Body of pancreas (tissue), 4 donors: ENCODE results near the gene PSMG3. TPM values are rescaled to one million over a fixed set of nuclear protein-coding genes. Genes with fewer than 3 reads are reported as not detected.

Source experiments
- ATAC-seq: fragments of 150-250 bp; one replicate; pipeline ENCODE4 v1.9.1; 2016
- DNase-seq, 4 donors: peaks; one replicate each; pipeline ENCODE4 v3.0.0-alpha.2; 2019
- H3K27ac ChIP-seq, 4 donors: fragments of 200-600 bp; sonication (generic); 1 replicate in 3 of 4; 2 replicates in 1 of 4; pipeline versions ENCODE4 v1.5.1 to v1.6.1; 2016 to 2019; ENCODE audit warnings: mild to moderate bottlenecking in 1 of 4, mixed read lengths in 1 of 4, moderate library complexity in 1 of 4
- H3K27me3 ChIP-seq, 2 donors: fragments of 200-600 bp; sonication (generic); one replicate each; pipeline ENCODE4 v1.6.0; 2016; ENCODE audit warnings: mild to moderate bottlenecking in 1 of 2
- H3K36me3 ChIP-seq, 2 donors: fragments of 200-600 bp; sonication (generic); replicated peaks in 1 of 2; 2 replicates each; pipeline ENCODE4 v1.5.1; 2016; ENCODE audit warnings: low read depth in 2 of 2; ENCODE audit not compliant: insufficient read depth in 1 of 2
- H3K4me1 ChIP-seq: fragments of 200-600 bp; sonication (generic); one replicate; pipeline ENCODE4 v1.6.0; 2016
- H3K4me3 ChIP-seq, 2 donors: fragments of 200-600 bp; sonication (generic); 1 replicate in 1 of 2; 2 replicates in 1 of 2; pipeline ENCODE4 v1.5.1; 2016 to 2019
- H3K9me3 ChIP-seq, 3 donors: fragments of 200-600 bp; sonication (generic); 1 replicate in 2 of 3; 2 replicates in 1 of 3; pipeline ENCODE4 v1.5.1; 2016
- POLR2A ChIP-seq, 3 donors: fragments of 450-650 bp; IDR thresholded peaks; one replicate each; pipeline ENCODE4 v1.6.1; 2016; ENCODE audit warnings: antibody characterized with exemption in 3 of 3, mild to moderate bottlenecking in 2 of 3
- WGBS, 2 donors: methylation state at CpG; one replicate each; pipeline ENCODE4 v1.1.5; 2017; 5-methylcytosine and 5-hydroxymethylcytosine counted together
- intact Hi-C: fragments of 100-400 bp; cut with DNase I; formaldehyde crosslinking; loops from one replicate; pipeline ENCODE4 v1.15.1; 2023
- total RNA-seq, 2 donors: library from RNA; depleted of rRNA; stranded (reverse); fragments of >200 nt; gene quantifications; one replicate each; pipeline ENCODE4 v1.1.0, GENCODE V29; 2016
- TF ChIP-seq, protein P1 (sequence below), 7 experiments: fragments of 450-650 bp in 4 of 7; fragments of 200-600 bp in 3 of 7; sonication (generic) in 3 of 7; IDR thresholded peaks; one replicate each; pipeline ENCODE4 v1.5.1; 2016 to 2019; ENCODE audit warnings: antibody characterized with exemption in 7 of 7

Gene PSMG3
- total RNA-seq, 2 donors from 2014 or later: 34.0 to 39.6 TPM

- Histone ChIP-seq H3K27me3 (no peaks in the 10 kb centered on the region), H3K4me1 (peaks cover 25% of the 10 kb centered on the region), H3K27ac (no peak overlapping the region), H3K9me3 (no peaks in the 10 kb centered on the region), H3K4me3 (no peak overlapping the region), H3K36me3 (peaks cover 0 to 1% of the 10 kb centered on the region in 2 donors)
- ATAC-seq (no peak), DNase-seq (no peak)
- no peak for TF ChIP-seq POLR2A (IDR thresholded peaks at IDR 0.05)
- TF ChIP-seq, protein P1, sequence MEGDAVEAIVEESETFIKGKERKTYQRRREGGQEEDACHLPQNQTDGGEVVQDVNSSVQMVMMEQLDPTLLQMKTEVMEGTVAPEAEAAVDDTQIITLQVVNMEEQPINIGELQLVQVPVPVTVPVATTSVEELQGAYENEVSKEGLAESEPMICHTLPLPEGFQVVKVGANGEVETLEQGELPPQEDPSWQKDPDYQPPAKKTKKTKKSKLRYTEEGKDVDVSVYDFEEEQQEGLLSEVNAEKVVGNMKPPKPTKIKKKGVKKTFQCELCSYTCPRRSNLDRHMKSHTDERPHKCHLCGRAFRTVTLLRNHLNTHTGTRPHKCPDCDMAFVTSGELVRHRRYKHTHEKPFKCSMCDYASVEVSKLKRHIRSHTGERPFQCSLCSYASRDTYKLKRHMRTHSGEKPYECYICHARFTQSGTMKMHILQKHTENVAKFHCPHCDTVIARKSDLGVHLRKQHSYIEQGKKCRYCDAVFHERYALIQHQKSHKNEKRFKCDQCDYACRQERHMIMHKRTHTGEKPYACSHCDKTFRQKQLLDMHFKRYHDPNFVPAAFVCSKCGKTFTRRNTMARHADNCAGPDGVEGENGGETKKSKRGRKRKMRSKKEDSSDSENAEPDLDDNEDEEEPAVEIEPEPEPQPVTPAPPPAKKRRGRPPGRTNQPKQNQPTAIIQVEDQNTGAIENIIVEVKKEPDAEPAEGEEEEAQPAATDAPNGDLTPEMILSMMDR (IDR thresholded peaks at IDR 0.05): no peak
- intact Hi-C loops: no loop called here
- 90 to 94% methylated on average over 17 of the region's 17 CpGs for WGBS, 2 donors
These were observed 1.8 kb downstream of the PSMG3 start for GRCh38 chr7:1567896-1568510.

DNA sequence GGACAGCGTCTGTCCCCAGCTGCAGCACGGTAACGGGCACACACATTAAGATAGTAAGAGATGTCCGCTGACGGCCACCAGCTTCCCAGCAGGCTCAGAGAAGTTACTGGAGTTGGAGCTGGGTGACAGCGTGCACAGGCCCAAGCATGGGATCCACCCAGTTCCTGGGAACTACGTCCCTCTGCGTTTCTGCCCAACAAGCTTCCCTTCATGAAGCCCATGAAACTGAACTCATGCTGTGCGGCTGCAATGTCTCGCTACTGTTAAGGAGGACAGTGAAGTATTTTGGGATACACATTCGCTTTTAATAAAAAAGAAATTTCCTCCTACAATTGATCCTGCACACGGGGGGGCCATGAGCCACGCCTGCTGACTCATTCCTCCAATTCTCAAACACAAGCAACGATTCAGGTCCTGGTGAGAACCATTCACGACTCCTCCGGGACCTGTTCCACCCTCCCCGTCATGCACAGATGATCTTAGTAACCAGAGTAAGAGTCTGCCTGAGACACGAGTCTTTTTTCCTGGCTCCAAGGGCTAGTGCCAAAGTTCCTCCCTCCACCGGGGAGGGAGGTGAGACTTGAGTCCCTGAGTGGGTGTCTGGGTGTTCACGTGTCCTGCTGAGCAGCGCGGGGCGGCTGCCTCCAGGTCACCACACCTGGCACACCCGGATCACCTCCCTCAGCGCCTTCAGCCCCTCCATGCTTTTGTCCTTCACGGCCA, 2.6 kb downstream of the PSMG3 start:
- WGBS, 2 donors: 82 to 92% methylated on average over 19 to 26 of the region's 26 CpGs
- H3K4me3 ChIP-seq: no peak overlapping the region
- no peaks in the 10 kb centered on the region for H3K9me3 ChIP-seq
- peaks cover 25% of the 10 kb centered on the region for H3K4me1 ChIP-seq
- peaks cover 0 to 1% of the 10 kb centered on the region in 2 donors for H3K36me3 ChIP-seq
- H3K27me3 ChIP-seq: no peaks in the 10 kb centered on the region
- no peak for TF ChIP-seq POLR2A (IDR thresholded peaks at IDR 0.05)
- TF ChIP-seq, protein P1 (IDR thresholded peaks at IDR 0.05): no peak
- intact Hi-C loops: no loop called here
- no peak overlapping the region for H3K27ac ChIP-seq
- DNase-seq: no peak
- ATAC-seq: no peak

DNA sequence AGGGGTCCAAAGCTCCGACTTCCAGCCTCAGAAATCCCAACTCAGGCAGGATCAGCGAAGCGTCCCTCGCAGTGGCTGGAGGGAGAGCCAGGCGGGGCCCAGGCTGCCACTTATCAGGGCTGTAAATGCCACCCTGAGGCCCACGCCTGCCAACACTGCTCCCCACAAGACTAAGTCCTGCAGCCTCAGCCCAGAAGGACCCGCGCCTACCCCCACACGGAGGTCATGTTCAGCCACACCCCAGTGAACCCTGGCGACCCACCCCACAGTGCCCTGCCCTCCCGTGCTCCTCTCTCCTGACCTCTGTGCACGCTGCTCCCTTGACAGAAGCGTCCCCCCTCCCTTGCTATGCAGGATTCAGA, 3.2 kb downstream of the PSMG3 start:
- Histone ChIP-seq H3K36me3 (peaks cover 0 to 1% of the 10 kb centered on the region in 2 donors), H3K4me3 (no peak overlapping the region), H3K9me3 (no peaks in the 10 kb centered on the region), H3K27me3 (no peaks in the 10 kb centered on the region), H3K27ac (no peak overlapping the region), H3K4me1 (peaks cover 22% of the 10 kb centered on the region)
- no peak for TF ChIP-seq POLR2A (IDR thresholded peaks at IDR 0.05)
- TF ChIP-seq, protein P1 (IDR thresholded peaks at IDR 0.05): no peak
- ATAC-seq (no peak), DNase-seq (no peak)
- intact Hi-C loops: no loop called here
- 82 to 87% methylated on average over 6 to 13 of the region's 13 CpGs for WGBS, 2 donors

DNA sequence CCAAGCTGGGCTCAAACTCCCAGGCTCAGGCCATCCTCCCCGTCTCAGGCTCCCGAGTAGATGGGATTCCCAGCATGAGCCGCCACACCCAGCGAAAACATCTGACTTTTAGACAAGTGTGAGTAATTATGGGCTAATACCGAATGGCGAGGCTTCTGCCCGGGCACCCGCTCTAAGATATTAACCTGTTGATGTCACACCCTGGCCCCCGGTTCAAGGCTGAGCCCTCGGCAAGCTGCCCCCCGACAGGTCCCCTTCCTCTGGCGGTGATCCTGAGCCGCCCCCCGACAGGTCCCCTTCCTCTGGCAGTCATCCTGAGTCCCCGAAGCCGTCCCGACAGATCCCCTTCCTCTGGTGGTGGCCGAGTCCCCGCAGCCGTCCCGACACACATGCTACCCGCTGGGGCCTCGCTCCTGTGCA, 5.2 kb downstream of the PSMG3 start:
- Histone ChIP-seq H3K36me3 (peaks cover 0 to 1% of the 10 kb centered on the region in 2 donors), H3K9me3 (no peaks in the 10 kb centered on the region), H3K27ac (no peak overlapping the region), H3K27me3 (no peaks in the 10 kb centered on the region), H3K4me3 (no peak overlapping the region), H3K4me1 (peaks cover 11% of the 10 kb centered on the region)
- intact Hi-C loops: no loop called here
- TF ChIP-seq, protein P1 (IDR thresholded peaks at IDR 0.05): no peak
- TF ChIP-seq POLR2A (IDR thresholded peaks at IDR 0.05): no peak
- ATAC-seq (no peak), DNase-seq (no peak)
- 68 to 87% methylated on average over 16 to 23 of the region's 23 CpGs for WGBS, 2 donors
